HG03103 (cell line): ENCODE measurements around the gene UBE2E1.

Experiments
- ATAC-seq: cut with Tn5 transposase; IDR thresholded peaks from one replicate; pipeline ENCODE4 v1.9.1; 2021; ENCODE audit warnings: low read depth; ENCODE audit not compliant: unreplicated experiment

UBE2E1 gene

GRCh38 chr3:23793528-23794134 lies 12.1 kb upstream of the UBE2E1 start:
- no peak for ATAC-seq

- no peak for ATAC-seq
Measured at GRCh38 chr3:23795096-23795495, 10.7 kb upstream of the UBE2E1 start.

GRCh38 chr3:23796518-23796917 lies 9.2 kb upstream of the UBE2E1 start:
- ATAC-seq = no peak

- peak; percentile 75 for ATAC-seq
Measured at GRCh38 chr3:23797491-23797890, 8.3 kb upstream of the UBE2E1 start.

- ATAC-seq = no peak
Measured at GRCh38 chr3:23798456-23798855, 7.3 kb upstream of the UBE2E1 start.

GRCh38 chr3:23798876-23799275 lies 6.9 kb upstream of the UBE2E1 start:
- no peak for ATAC-seq

- ATAC-seq = no peak
Measured at GRCh38 chr3:23800731-23801130, 5.0 kb upstream of the UBE2E1 start.

GRCh38 chr3:23804441-23805209 lies 1.1 kb upstream of the UBE2E1 start:
- no peak for ATAC-seq

- no peak for ATAC-seq
Measured at GRCh38 chr3:23805210-23805632, 534 bp upstream of the UBE2E1 start.

GRCh38 chr3:23806534-23807423 lies 1.0 kb downstream of the UBE2E1 start:
- ATAC-seq = no peak

- ATAC-seq = no peak
Measured at GRCh38 chr3:23807424-23808015, 1.8 kb downstream of the UBE2E1 start.

GRCh38 chr3:23808525-23808924 lies 2.8 kb downstream of the UBE2E1 start:
- ATAC-seq = no peak

- ATAC-seq = no peak
Measured at GRCh38 chr3:23809294-23809693, 3.5 kb downstream of the UBE2E1 start.

- no peak for ATAC-seq
Measured at GRCh38 chr3:23809840-23810342, 4.1 kb downstream of the UBE2E1 start.

GRCh38 chr3:23810343-23811184 lies 4.8 kb downstream of the UBE2E1 start:
- peak; percentile 17 for ATAC-seq

- no peak for ATAC-seq
Measured at GRCh38 chr3:23811185-23811527, 5.4 kb downstream of the UBE2E1 start.

GRCh38 chr3:23811919-23812318 lies 6.2 kb downstream of the UBE2E1 start:
- peak; percentile 45 for ATAC-seq

GRCh38 chr3:23815879-23816278 lies 10.1 kb downstream of the UBE2E1 start:
- no peak for ATAC-seq

- ATAC-seq = no peak
Measured at GRCh38 chr3:23816721-23817120, 11.0 kb downstream of the UBE2E1 start.
